ENCODE results near the gene AKAP8L.
"Not testable (repeated sequence)": the region's sequence is repeated elsewhere in the genome, so short reads cannot be mapped to it uniquely, and the experiment has no call there.

The AKAP8L gene

GRCh38 chr19:15367439-15367838, 51.3 kb downstream of the AKAP8L start:
- no peak for FAIRE-seq
- DNase-seq (ENCODE audit: extremely low spot score, insufficient read length, low read depth), result no peak

DNA sequence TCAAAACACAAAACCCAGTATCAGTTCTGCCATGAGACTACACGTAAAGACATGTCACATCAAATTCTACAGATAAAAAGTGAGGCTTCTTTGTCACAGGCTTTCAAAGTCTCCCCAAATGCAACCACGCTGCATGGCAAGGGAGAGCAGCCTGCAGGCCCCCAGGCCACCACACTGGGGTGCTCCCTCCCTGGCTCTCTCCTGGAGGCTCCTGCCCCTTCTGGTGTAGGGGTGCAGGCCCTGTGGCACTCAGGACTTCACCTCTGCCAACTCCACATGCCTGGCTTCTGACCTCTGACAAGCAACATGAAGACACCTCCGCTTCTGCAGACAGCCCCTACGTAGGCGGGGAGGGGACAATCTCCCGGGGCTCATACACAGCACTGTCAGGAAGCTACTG, 53.5 kb downstream of the AKAP8L start:
- DNase-seq (ENCODE audit: extremely low spot score, insufficient read length, low read depth), result no peak
- FAIRE-seq, result no peak

- FAIRE-seq, result not testable (repeated sequence)
Observed at GRCh38 chr19:15363791-15364190, 55.0 kb downstream of the AKAP8L start.

DNA sequence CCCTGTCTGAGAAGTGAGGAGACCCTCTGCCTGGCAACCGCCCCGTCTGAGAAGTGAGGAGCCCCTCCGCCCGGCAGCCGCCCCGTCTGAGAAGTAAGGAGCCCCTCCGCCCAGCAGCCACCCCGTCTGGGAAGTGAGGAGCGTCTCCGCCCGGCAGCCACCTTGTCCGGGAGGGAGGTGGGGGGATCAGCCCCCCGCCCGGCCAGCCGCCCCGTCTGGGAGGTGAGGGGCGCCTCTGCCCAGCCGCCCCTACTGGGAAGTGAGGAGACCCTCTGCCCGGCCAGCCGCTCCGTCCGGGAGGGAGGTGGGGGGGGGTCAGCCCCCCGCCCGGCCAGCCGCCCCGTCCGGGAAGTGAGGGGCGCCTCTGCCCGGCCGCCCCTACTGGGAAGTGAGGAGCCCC, 55.7 kb downstream of the AKAP8L start:
- not testable (repeated sequence) for DNase-seq (ENCODE audit: extremely low spot score, insufficient read length, low read depth); FAIRE-seq

More at GRCh38 chr19:15363791-15364190, 55.0 kb downstream of the AKAP8L start:
- DNase-seq (ENCODE audit: extremely low spot score, insufficient read length, low read depth), result not testable (repeated sequence)

DNA sequence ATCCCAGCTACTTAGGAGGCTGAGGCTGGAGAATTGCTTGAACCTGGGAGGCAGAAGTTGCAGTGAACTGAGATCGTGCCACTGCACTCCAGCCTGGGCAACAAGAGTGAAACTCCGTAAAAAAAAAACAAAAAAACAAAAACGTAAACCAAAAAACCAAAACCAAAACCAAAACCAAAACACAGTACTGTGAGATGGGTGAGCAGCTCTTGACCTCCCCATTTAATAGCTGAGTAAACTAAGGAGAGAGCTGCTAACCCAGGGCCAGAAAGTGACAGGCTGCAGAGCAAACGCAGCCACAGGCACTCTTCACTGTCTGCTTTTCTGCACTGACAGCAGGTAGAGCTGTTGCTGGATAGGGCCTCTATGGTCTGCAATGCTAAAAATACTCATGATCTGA, 58.8 kb downstream of the AKAP8L start:
- not testable (repeated sequence) for DNase-seq (ENCODE audit: extremely low spot score, insufficient read length, low read depth)

DNA sequence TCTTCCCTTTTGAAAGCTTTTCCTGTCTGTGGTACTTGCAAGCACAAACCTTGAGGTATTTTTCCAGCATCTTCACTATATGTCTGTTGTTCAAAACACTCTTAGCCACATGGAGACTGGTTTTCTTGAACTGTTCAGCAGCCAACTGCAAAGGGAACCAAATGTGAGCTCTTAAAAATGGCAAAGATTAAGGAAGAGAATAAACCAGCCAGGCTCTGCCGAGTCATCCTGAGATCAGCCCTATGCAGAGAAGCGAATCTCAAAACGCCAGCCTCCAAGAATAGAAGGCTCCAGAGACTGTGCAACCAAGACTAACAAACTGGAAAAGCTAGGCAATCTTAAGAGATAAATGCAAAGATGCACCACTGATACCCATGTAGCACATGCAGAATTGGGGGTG, 59.9 kb downstream of the AKAP8L start:
- DNase-seq (ENCODE audit: extremely low spot score, insufficient read length, low read depth), result no peak
- no peak for FAIRE-seq

More for the DNA sequence above, 58.8 kb downstream of the AKAP8L start:
- FAIRE-seq, result peak; percentile 67

DNA sequence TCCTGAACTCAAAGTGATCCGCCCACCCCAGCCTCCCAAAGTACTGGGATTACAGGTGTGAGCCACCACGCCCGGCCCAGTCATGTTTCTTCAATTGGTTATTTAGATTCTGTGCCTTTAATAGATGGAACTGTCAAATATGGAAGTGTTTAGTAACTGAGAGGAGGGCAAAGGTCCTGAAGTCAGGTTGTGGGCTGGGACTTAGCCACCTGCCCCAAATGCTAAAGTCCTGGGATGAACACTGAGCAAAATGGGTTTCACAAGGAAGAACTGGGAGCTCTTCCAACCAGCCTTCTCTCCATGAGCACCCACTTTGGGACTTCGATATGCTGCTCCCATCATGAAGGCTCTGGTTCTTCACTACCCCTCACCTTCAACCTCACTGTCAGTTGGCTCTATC, 60.9 kb downstream of the AKAP8L start:
- no peak for DNase-seq (ENCODE audit: extremely low spot score, insufficient read length, low read depth)
- FAIRE-seq, result no peak

DNA sequence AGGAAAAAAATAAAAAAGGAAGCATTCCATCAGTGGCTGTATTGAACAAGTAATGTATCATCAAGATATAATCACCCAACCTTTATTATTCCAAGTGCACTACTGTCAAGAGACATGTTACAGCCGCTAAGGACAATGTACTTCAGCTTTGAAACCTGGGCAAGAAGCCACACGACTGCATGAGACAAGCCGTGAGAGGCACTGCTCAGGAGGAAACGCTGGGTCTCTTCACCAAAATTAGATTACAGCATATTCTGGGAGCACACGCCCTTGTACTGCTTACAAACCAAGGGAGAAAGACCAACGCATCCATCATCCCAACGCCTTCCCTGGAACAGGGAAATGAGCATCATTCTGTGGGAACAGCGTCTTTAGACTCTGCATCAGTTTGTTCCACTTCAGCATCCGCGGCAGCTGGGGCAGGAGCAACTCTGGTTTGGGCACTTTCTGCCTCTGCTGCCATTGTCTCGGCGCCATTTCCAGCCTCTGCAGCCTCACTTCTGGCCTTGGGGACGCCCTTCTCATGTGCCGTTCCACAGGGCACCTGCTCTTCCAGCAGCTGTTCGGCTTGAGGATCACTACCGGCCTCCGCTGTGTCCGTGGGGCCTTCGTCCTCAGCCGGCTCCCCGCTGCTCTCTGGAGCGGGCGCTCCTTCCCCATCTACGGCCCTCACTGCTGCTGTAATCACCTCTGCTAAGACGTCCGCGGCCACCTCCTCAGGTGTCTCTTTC, 64.1 kb downstream of the AKAP8L start:
- no peak for FAIRE-seq
- DNase-seq (ENCODE audit: extremely low spot score, insufficient read length, low read depth), result no peak

GRCh38 chr19:15353908-15354307, 64.9 kb downstream of the AKAP8L start:
- FAIRE-seq (no peak), DNase-seq (ENCODE audit: extremely low spot score, insufficient read length, low read depth) (no peak)

GRCh38 chr19:15352535-15352934, 66.3 kb downstream of the AKAP8L start:
- not testable (repeated sequence) for FAIRE-seq

GRCh38 chr19:15341328-15341727, 77.5 kb downstream of the AKAP8L start:
- not testable (repeated sequence) for FAIRE-seq; DNase-seq (ENCODE audit: extremely low spot score, insufficient read length, low read depth)

More at GRCh38 chr19:15352535-15352934, 66.3 kb downstream of the AKAP8L start:
- not testable (repeated sequence) for DNase-seq (ENCODE audit: extremely low spot score, insufficient read length, low read depth)

GRCh38 chr19:15340086-15340485, 78.7 kb downstream of the AKAP8L start:
- no peak for DNase-seq (ENCODE audit: extremely low spot score, insufficient read length, low read depth)
- FAIRE-seq, result no peak

GRCh38 chr19:15337202-15337601, 81.6 kb downstream of the AKAP8L start:
- no peak for FAIRE-seq
- no peak for DNase-seq (ENCODE audit: extremely low spot score, insufficient read length, low read depth)

DNA sequence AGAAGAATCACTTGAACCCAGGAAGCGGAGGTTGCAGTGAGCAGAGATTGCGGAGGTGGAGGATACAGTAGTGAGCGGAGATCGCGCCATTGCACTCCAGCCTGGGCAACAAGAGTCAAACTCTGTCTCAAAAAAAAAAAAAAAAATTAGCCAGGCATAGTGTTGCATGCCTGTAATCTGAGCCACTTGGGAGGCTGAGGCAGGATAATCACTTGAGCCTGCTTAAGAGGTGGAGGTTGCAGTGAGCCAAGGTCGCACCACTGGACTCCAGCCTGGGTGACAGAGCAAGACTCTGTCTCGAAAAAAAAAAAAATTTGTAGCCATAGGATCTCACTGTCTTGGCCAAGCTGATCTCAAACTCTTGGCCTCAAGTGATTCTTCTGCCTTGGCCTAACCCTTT, 82.8 kb downstream of the AKAP8L start:
- FAIRE-seq, result not testable (repeated sequence)

GRCh38 chr19:15332311-15332996, 86.3 kb downstream of the AKAP8L start, which contains the start of gene BRD4:
TSS of gene BRD4 (minus strand) at chr19:15332539. CDS start at chr19:15273099, 59,440 bp downstream.
- peak; percentile 62 for FAIRE-seq
- peak; percentile 65 for DNase-seq (ENCODE audit: extremely low spot score, insufficient read length, low read depth)

More for the DNA sequence above, 82.8 kb downstream of the AKAP8L start:
- not testable (repeated sequence) for DNase-seq (ENCODE audit: extremely low spot score, insufficient read length, low read depth)

DNA sequence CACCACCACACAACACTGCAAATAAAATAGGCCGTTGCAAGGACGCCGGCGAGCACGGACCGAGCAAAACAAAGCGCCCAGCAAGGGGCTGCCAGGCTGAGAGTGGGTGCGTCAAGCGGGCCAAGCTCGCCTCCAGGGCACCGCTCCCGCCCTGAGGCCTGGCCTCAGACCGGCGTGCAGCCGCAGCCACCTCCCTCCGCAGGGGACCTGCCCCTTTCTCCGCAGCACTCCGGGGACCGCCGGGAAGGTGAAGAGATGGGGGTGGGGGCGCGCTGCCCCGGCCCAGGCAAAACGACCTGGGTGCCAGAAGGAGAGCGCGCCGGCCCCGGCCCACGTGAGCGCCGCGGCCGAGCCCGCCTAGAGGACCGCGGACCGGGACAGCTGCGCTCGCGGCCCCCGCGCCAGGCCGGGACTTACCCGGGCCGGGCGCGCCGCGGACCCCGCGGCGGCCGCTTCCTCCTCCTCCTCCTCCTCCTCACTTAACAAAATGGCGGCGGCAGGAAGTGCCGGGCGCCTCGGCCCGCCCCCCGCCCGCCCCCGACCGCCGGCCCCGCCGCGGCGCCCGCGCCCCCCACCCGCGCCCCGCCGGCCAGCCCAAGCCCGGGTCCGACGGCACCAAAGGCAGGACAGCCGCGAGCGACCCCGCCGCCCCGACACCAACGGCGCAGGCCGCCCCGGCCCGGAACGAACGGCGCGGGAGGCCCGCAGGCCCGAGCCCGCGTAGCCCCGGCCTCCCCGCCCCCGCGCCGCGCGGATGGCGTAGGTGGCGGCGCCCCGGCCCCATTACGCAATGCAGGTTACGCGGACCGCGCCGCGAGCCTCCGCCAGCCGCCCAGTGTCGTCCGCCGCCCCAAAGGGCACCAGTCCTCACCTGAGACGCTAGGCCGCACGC, 87.1 kb downstream of the AKAP8L start:
- FAIRE-seq, result no peak
- DNase-seq (ENCODE audit: extremely low spot score, insufficient read length, low read depth), result no peak

DNA sequence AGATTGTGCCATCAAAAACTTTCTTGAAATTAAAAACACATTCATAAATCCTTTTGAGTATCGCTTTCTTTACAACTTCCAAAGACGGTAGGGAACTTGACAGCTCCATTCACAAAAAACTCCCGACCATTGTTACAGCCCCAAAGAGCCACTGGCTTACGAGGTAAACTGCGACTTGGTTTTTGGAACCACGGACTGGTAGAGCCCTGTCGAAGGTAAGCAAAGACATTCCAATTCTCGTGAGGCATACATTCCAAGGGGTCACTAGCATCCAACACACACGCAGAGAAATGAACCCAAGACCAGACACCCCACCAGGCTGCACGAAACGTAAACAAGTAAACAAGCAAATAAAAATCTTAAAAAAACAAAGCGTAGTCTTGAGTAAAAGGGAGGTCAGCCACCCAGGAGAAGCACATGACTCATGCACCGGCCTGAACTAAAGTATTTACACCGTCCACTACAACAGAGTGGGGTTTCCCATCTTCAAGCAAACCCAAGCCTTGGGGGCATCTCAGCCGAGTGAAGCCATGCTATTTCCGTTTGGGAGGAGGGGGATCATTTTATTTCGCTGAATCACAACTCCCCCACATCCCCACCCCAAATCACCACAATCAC, 87.9 kb downstream of the AKAP8L start:
- FAIRE-seq (peak; percentile 33), DNase-seq (ENCODE audit: extremely low spot score, insufficient read length, low read depth) (no peak)

Data from GM18507 (cell line).